ENCODE data around the gene RAB17.

The RAB17 gene

GRCh38 chr2:237570776-237571335 lies 19.7 kb downstream of the RAB17 start:
- Histone ChIP-seq H3K9ac (ENCODE audit: low read depth, low read length, poor library complexity, severe bottlenecking) (no peak overlapping the region), H3K4me3 (ENCODE audit: low read length, poor library complexity, severe bottlenecking) (no peak overlapping the region), H4K20me1 (ENCODE audit: insufficient read depth, low read length, poor library complexity, severe bottlenecking) (no peaks in the 10 kb centered on the region), H2AFZ (ENCODE audit: low read length) (no peak overlapping the region), H3F3A (ENCODE audit: low read depth) (no peaks in the 10 kb centered on the region), H3K4me2 (ENCODE audit: low read depth, low read length, poor library complexity, severe bottlenecking) (no peak overlapping the region), H3K36me3 (ENCODE audit: insufficient read depth, low read length) (no peaks in the 10 kb centered on the region), H3K9me3 (ENCODE audit: insufficient read depth, low read depth, low read length) (no peaks in the 10 kb centered on the region), H3K9me2 (replicated peaks; ENCODE audit: low read depth, low read length) (no peaks in the 10 kb centered on the region), H3K79me2 (ENCODE audit: insufficient read depth, low read length) (no peaks in the 10 kb centered on the region), H3K27me3 (ENCODE audit: insufficient read depth, low read length, poor library complexity, severe bottlenecking) (no peaks in the 10 kb centered on the region), H3K4me1 (ENCODE audit: insufficient read depth, low read length, poor library complexity, severe bottlenecking) (no peaks in the 10 kb centered on the region)
- TF ChIP-seq CTCF (conservative IDR thresholded peaks at IDR 0.05; ENCODE audit: low read length), result no peak
- no peak for TF ChIP-seq EZH2phosphoT487 (IDR thresholded peaks at IDR 0.05; ENCODE audit: borderline replicate concordance)

- no peaks in the 10 kb centered on the region for H3F3A ChIP-seq (ENCODE audit: low read depth)
- TF ChIP-seq CTCF (conservative IDR thresholded peaks at IDR 0.05; ENCODE audit: low read length) (no peak), EZH2phosphoT487 (IDR thresholded peaks at IDR 0.05; ENCODE audit: borderline replicate concordance) (no peak)
- no peaks in the 10 kb centered on the region for H3K4me1 ChIP-seq (ENCODE audit: insufficient read depth, low read length, poor library complexity, severe bottlenecking)
- H3K9ac ChIP-seq (ENCODE audit: low read depth, low read length, poor library complexity, severe bottlenecking), result no peak overlapping the region
- H3K27me3 ChIP-seq (ENCODE audit: insufficient read depth, low read length, poor library complexity, severe bottlenecking), result no peaks in the 10 kb centered on the region
- no peak overlapping the region for H3K4me2 ChIP-seq (ENCODE audit: low read depth, low read length, poor library complexity, severe bottlenecking)
- no peaks in the 10 kb centered on the region for H3K79me2 ChIP-seq (ENCODE audit: insufficient read depth, low read length)
- H3K9me3 ChIP-seq (ENCODE audit: insufficient read depth, low read depth, low read length), result no peaks in the 10 kb centered on the region
- no peak overlapping the region for H3K4me3 ChIP-seq (ENCODE audit: low read length, poor library complexity, severe bottlenecking)
- H3K36me3 ChIP-seq (ENCODE audit: insufficient read depth, low read length), result no peaks in the 10 kb centered on the region
- H4K20me1 ChIP-seq (ENCODE audit: insufficient read depth, low read length, poor library complexity, severe bottlenecking), result no peaks in the 10 kb centered on the region
- H3K9me2 ChIP-seq (replicated peaks; ENCODE audit: low read depth, low read length), result no peaks in the 10 kb centered on the region
- no peak overlapping the region for H2AFZ ChIP-seq (ENCODE audit: low read length)
These were observed 20.6 kb downstream of the RAB17 start for GRCh38 chr2:237569896-237570295.

GRCh38 chr2:237569041-237569440 lies 21.5 kb downstream of the RAB17 start:
- Histone ChIP-seq H3K36me3 (ENCODE audit: insufficient read depth, low read length) (no peaks in the 10 kb centered on the region), H3F3A (ENCODE audit: low read depth) (no peaks in the 10 kb centered on the region), H2AFZ (ENCODE audit: low read length) (no peak overlapping the region), H3K4me1 (ENCODE audit: insufficient read depth, low read length, poor library complexity, severe bottlenecking) (no peaks in the 10 kb centered on the region), H3K4me3 (ENCODE audit: low read length, poor library complexity, severe bottlenecking) (no peak overlapping the region), H3K9me2 (replicated peaks; ENCODE audit: low read depth, low read length) (no peaks in the 10 kb centered on the region), H4K20me1 (ENCODE audit: insufficient read depth, low read length, poor library complexity, severe bottlenecking) (no peaks in the 10 kb centered on the region), H3K27me3 (ENCODE audit: insufficient read depth, low read length, poor library complexity, severe bottlenecking) (no peaks in the 10 kb centered on the region), H3K79me2 (ENCODE audit: insufficient read depth, low read length) (no peaks in the 10 kb centered on the region), H3K9ac (ENCODE audit: low read depth, low read length, poor library complexity, severe bottlenecking) (no peak overlapping the region), H3K4me2 (ENCODE audit: low read depth, low read length, poor library complexity, severe bottlenecking) (no peak overlapping the region), H3K9me3 (ENCODE audit: insufficient read depth, low read depth, low read length) (no peaks in the 10 kb centered on the region)
- TF ChIP-seq CTCF (conservative IDR thresholded peaks at IDR 0.05; ENCODE audit: low read length) (no peak), EZH2phosphoT487 (IDR thresholded peaks at IDR 0.05; ENCODE audit: borderline replicate concordance) (no peak)
